ENCODE results near the gene CLDN11. TPM values are rescaled to one million over a fixed set of nuclear protein-coding genes. Genes with fewer than 3 reads are reported as not detected.

The CLDN11 gene
- total and polyA plus RNA-seq, 5 experiments from 2014 or later = 0.19 TPM; not detected in 4

- Mint-ChIP-seq H3K27me3 (peaks cover 7 to 17% (median 9%) of the 10 kb centered on the region in 5 donors), H3K9me3 (no peaks in the 10 kb centered on the region), H3K4me1 (no peaks in the 10 kb centered on the region), H3K4me3 (no peak overlapping the region), H3K27ac (peak overlapping the region in 1 of 10 donors; percentile 55), H3K36me3 (no peaks in the 10 kb centered on the region)
- no peak for ATAC-seq
- no peak for DNase-seq
- POLR2A ChIA-PET = no interaction called here
These were observed 65.0 kb downstream of the CLDN11 start for GRCh38 chr3:170483485-170484262.

Small RNAs within 50 kb of the gene (microRNA-seq; reads per million reads assigned to microRNA genes)
- gene MIR6828 (ENCODE audit: borderline microRNAs expressed) = not detected

Other genes with a start within 250 kb of the CLDN11 start
- 100 to 1,000 TPM; 166 to 187 TPM for gene PHC3, start 237.1 kb upstream of the CLDN11 start, total RNA-seq
- gene PHC3, start 237.1 kb upstream of the CLDN11 start, polyA plus RNA-seq = 10 to 100 TPM; 34.5 to 54.8 (median 38.8) TPM
- gene PRKCI, start 196.4 kb upstream of the CLDN11 start, total RNA-seq = 10 to 100 TPM; 23.4 to 27.8 TPM
- 10 to 100 TPM; 10.8 to 15.0 (median 14.1) TPM for gene PRKCI, start 196.4 kb upstream of the CLDN11 start, polyA plus RNA-seq
- gene SKIL, start 61.2 kb upstream of the CLDN11 start, total RNA-seq = 10 to 100 TPM; 55.7 to 67.2 TPM
- gene SKIL, start 61.2 kb upstream of the CLDN11 start, polyA plus RNA-seq = 1 to 10 TPM; 2.5 to 6.6 (median 2.9) TPM
- not detected for gene SLC7A14, start 167.2 kb downstream of the CLDN11 start, total RNA-seq
- gene SLC7A14, start 167.2 kb downstream of the CLDN11 start, polyA plus RNA-seq = not detected

Measured in naive thymus-derived CD8-positive, alpha-beta T cell (primary cell).